ENCODE measurements around the gene LGR6.

The LGR6 gene

GRCh38 chr1:202250982-202251381, 57.4 kb downstream of the LGR6 start:
- no peak overlapping the region for H3K27ac ChIP-seq
- H3K4me2 ChIP-seq (ENCODE audit: low read length), result no peak overlapping the region
- H3K9me3 ChIP-seq (ENCODE audit: control insufficient read depth, low read length), result no peaks in the 10 kb centered on the region
- no peak for TF ChIP-seq CTCF (IDR thresholded peaks at IDR 0.05)
- no peaks in the 10 kb centered on the region for H3K4me1 ChIP-seq
- H3K9ac ChIP-seq, result no peak overlapping the region
- no peaks in the 10 kb centered on the region for H3K79me2 ChIP-seq
- no peaks in the 10 kb centered on the region for H3K27me3 ChIP-seq (ENCODE audit: control insufficient read depth, insufficient read depth, low read length)
- no peaks in the 10 kb centered on the region for H3K36me3 ChIP-seq (ENCODE audit: control insufficient read depth, insufficient read depth, low read length)
- no peak overlapping the region for H3K4me3 ChIP-seq (ENCODE audit: low read depth, low read length)
- no peak overlapping the region for H2AFZ ChIP-seq

GRCh38 chr1:202251424-202252256, 58.0 kb downstream of the LGR6 start:
- H3K36me3 ChIP-seq (ENCODE audit: control insufficient read depth, insufficient read depth, low read length), result no peaks in the 10 kb centered on the region
- no peaks in the 10 kb centered on the region for H3K4me1 ChIP-seq
- H3K79me2 ChIP-seq, result no peaks in the 10 kb centered on the region
- H3K4me3 ChIP-seq (ENCODE audit: low read depth, low read length), result no peak overlapping the region
- H2AFZ ChIP-seq, result no peak overlapping the region
- H3K27me3 ChIP-seq (ENCODE audit: control insufficient read depth, insufficient read depth, low read length), result no peaks in the 10 kb centered on the region
- H3K9me3 ChIP-seq (ENCODE audit: control insufficient read depth, low read length), result no peaks in the 10 kb centered on the region
- no peak overlapping the region for H3K27ac ChIP-seq
- no peak overlapping the region for H3K4me2 ChIP-seq (ENCODE audit: low read length)
- no peak for TF ChIP-seq CTCF (IDR thresholded peaks at IDR 0.05)
- H3K9ac ChIP-seq, result no peak overlapping the region

GRCh38 chr1:202252271-202252670, 58.7 kb downstream of the LGR6 start:
- no peak overlapping the region for H2AFZ ChIP-seq
- no peaks in the 10 kb centered on the region for H3K9me3 ChIP-seq (ENCODE audit: control insufficient read depth, low read length)
- no peak for TF ChIP-seq CTCF (IDR thresholded peaks at IDR 0.05)
- no peaks in the 10 kb centered on the region for H3K36me3 ChIP-seq (ENCODE audit: control insufficient read depth, insufficient read depth, low read length)
- no peak overlapping the region for H3K4me3 ChIP-seq (ENCODE audit: low read depth, low read length)
- H3K4me2 ChIP-seq (ENCODE audit: low read length), result no peak overlapping the region
- no peak overlapping the region for H3K9ac ChIP-seq
- H3K27ac ChIP-seq, result no peak overlapping the region
- no peaks in the 10 kb centered on the region for H3K27me3 ChIP-seq (ENCODE audit: control insufficient read depth, insufficient read depth, low read length)
- no peaks in the 10 kb centered on the region for H3K4me1 ChIP-seq
- no peaks in the 10 kb centered on the region for H3K79me2 ChIP-seq

- Histone ChIP-seq H3K27ac (no peak overlapping the region), H3K9ac (no peak overlapping the region), H3K27me3 (ENCODE audit: control insufficient read depth, insufficient read depth, low read length) (no peaks in the 10 kb centered on the region), H3K9me3 (ENCODE audit: control insufficient read depth, low read length) (no peaks in the 10 kb centered on the region), H2AFZ (no peak overlapping the region), H3K4me3 (ENCODE audit: low read depth, low read length) (no peak overlapping the region), H3K4me2 (ENCODE audit: low read length) (no peak overlapping the region), H3K79me2 (no peaks in the 10 kb centered on the region), H3K36me3 (ENCODE audit: control insufficient read depth, insufficient read depth, low read length) (no peaks in the 10 kb centered on the region), H3K4me1 (no peaks in the 10 kb centered on the region)
- TF ChIP-seq CTCF (IDR thresholded peaks at IDR 0.05), result no peak
Measured at GRCh38 chr1:202254454-202255252, 61.1 kb downstream of the LGR6 start.
